Posterior vena cava (tissue), 2 donors: ENCODE measurements around the gene BSN. TPM values are rescaled to one million over a fixed set of nuclear protein-coding genes. Genes with fewer than 3 reads are reported as not detected.

Experiments used
- DNase-seq: peaks from one replicate; pipeline ENCODE4 v3.0.0-alpha.2; 2020; ENCODE audit warnings: low spot score
- intact Hi-C, 2 donors: fragments of 100-400 bp; cut with DNase I; formaldehyde crosslinking; loops; one replicate each; pipeline versions ENCODE4 v1.14.1 to v1.14.2; 2022 to 2023
- total RNA-seq, 2 donors: library from RNA; stranded (reverse); fragmentation: NEBNext Ultra II Directional; extraction: Animal tissue kit (Norgen Biotek cat#: 25700); gene quantifications; one replicate each; pipeline ENCODE4 v1.2.1, GENCODE V29; 2021
- donor health status: DM: yes; HTN: yes; CAD: no.
- donor health status: DM: yes; HTN: yes; CAD: no.

The BSN gene
- total RNA-seq, 2 donors from 2014 or later: 0.42 to 0.48 TPM

GRCh38 chr3:49662021-49662420, 107.7 kb downstream of the BSN start:
- intact Hi-C loops: loop anchor here in 1 of 2 donors (5.0 kb wide), 1 partner anchor 105 kb away; no protein-coding TSS in a partner anchor
- no peak for DNase-seq

DNA sequence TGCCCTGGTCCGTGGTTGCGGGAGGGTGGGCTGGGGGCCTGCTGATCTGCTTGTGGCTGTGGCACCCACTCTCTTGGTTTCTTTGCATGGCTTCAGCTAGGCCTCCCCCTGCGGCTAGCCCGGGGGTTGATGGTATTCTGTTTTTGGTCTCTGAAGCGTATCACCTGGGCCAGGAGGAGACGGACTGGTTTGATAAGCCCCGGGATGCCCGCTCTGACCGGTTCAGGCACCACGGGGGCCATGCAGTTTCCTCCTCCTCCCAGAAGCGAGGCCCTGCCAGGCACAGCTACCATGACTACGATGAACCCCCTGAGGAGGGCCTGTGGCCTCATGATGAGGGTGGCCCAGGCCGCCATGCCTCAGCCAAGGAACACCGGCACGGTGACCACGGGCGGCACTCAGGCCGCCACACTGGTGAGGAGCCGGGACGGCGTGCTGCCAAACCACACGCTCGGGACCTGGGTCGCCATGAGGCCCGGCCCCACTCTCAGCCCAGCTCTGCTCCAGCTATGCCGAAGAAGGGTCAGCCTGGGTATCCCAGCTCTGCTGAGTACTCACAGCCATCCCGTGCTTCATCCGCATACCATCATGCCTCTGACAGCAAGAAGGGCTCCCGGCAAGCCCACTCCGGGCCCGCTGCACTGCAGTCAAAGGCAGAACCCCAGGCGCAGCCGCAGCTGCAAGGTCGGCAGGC, 108.6 kb downstream of the BSN start:
- no peak for DNase-seq
- intact Hi-C loops: loop anchor here in 1 of 2 donors (5.0 kb wide), 1 partner anchor 106 kb away; no protein-coding TSS in a partner anchor

GRCh38 chr3:49663831-49664230, 109.6 kb downstream of the BSN start:
- intact Hi-C loops: loop anchor here in 1 of 2 donors (5.0 kb wide), 1 partner anchor 107 kb away; no protein-coding TSS in a partner anchor

GRCh38 chr3:49664300-49664699, 110.0 kb downstream of the BSN start:
- intact Hi-C loops: loop anchor here in 1 of 2 donors (5.0 kb wide), 1 partner anchor 107 kb away; no protein-coding TSS in a partner anchor
- DNase-seq: no peak

More at GRCh38 chr3:49663831-49664230, 109.6 kb downstream of the BSN start:
- no peak for DNase-seq

GRCh38 chr3:49665822-49666519, 111.7 kb downstream of the BSN start:
- no peak for DNase-seq
- intact Hi-C loops: no loop called here

DNA sequence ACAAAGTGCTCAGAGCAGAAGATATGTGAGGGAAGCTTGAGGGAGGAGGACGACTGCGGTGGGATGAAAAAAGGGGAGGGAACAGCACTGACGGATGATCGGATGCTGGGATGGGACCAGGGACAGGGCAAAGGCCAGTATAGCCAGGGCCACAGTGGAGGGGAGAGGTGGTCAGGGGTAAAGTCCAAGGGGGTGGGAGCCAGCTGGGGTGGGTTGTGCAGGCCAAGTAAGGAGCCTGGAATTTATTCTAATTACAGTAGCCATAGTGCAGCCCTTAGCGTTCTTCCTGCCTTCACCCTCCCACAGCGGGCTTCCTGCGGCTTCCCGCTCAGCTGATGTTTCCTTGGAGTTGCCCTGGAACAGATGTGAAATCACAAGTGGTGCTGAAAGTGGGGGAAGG, 112.3 kb downstream of the BSN start:
- intact Hi-C loops: no loop called here
- no peak for DNase-seq

- no peak for DNase-seq
- intact Hi-C loops: no loop called here
These were observed 113.6 kb downstream of the BSN start for GRCh38 chr3:49667701-49668413.

DNA sequence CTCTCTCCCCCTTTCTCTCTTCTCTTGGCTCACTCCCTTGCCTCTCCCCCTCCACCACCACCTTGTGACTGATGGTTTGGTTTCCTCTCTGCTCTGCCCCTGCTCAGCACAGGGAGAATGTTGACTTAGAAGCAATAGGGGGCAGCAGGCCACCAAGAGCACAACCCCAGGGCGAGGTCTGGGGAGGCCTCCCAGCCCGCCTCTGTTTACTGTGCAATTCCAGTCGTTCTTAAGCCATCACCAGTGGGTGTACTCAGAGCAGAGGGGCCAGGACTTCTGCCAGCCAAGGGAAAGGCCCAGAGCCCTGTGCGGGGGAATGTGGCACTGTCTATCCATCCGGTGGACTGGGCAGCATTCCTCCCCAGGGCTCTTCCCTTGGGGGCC, 114.1 kb downstream of the BSN start:
- DNase-seq: no peak
- intact Hi-C loops: no loop called here

- intact Hi-C loops: no loop called here
- DNase-seq: no peak
These were observed 114.6 kb downstream of the BSN start for GRCh38 chr3:49668861-49669260.

DNA sequence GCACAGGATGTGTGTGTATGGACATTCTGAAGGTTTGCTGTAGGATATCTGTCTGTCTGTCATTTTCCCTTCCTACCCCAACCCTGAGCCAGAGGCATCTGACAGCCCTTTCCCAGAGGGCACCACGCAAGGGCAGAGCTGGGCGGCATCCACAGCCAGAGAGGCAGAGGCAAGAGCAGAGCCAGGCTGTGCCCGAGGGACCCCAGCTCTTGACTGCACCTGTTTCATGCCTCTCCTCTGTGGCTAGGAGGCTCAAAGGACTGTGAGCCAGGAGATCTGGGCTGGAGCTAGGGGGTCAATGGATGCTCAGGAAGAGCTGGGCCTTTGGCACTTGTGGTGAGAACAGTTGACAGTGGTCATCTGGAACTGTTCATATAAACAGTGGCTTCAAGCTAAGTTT, 115.1 kb downstream of the BSN start:
- DNase-seq: no peak
- intact Hi-C loops: no loop called here

GRCh38 chr3:49670940-49671290, 116.6 kb downstream of the BSN start:
- DNase-seq: no peak
- intact Hi-C loops: loop anchor here (2.0 to 5.0 kb wide), 2 partner anchors 130 to 134 kb away; no protein-coding TSS in a partner anchor

- DNase-seq: no peak
These were observed 117.3 kb downstream of the BSN start for GRCh38 chr3:49671291-49672288.

GRCh38 chr3:49673121-49673714, 118.9 kb downstream of the BSN start:
- DNase-seq: no peak
- intact Hi-C loops: loop anchor here in 1 of 2 donors (5.0 kb wide), 1 partner anchor 136 kb away; no protein-coding TSS in a partner anchor

More at GRCh38 chr3:49671291-49672288, 117.3 kb downstream of the BSN start:
- intact Hi-C loops: loop anchor here (2.0 to 5.0 kb wide), 2 partner anchors 131 to 134 kb away; no protein-coding TSS in a partner anchor

- DNase-seq: peak; percentile 99
- intact Hi-C loops: loop anchor here in 1 of 2 donors (5.0 kb wide), 1 partner anchor 137 kb away; no protein-coding TSS in a partner anchor
These were observed 119.6 kb downstream of the BSN start, which contains the start of gene APEH for GRCh38 chr3:49673715-49674496. Gene APEH, plus strand, starts transcription at chr3:49674351. Its CDS starts 51 bp downstream, at chr3:49674402.

DNA sequence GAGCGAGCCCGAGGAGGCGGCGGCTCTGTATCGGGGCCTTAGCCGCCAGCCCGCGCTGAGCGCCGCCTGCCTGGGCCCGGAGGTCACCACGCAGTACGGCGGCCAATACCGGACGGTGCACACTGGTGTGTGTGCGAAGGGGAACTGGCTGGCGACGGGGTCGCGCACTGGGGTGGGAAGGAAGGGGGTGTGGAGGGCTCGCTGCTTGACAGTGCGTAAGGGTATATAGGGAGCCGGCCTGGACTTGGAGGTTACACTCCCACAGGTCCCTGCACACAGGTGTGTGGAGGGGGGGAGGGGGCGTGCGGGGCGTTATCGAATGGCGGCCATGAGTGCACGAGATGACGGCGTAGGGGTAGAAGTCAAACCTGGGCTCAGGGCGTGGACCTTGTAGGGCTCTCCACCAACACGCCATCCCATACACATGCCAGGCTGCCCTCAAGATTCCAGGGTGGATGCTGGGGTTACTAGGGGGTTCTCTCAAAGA, 120.3 kb downstream of the BSN start:
- no peak for DNase-seq
- intact Hi-C loops: loop anchor here in 1 of 2 donors (5.0 kb wide), 1 partner anchor 137 kb away; no protein-coding TSS in a partner anchor

DNA sequence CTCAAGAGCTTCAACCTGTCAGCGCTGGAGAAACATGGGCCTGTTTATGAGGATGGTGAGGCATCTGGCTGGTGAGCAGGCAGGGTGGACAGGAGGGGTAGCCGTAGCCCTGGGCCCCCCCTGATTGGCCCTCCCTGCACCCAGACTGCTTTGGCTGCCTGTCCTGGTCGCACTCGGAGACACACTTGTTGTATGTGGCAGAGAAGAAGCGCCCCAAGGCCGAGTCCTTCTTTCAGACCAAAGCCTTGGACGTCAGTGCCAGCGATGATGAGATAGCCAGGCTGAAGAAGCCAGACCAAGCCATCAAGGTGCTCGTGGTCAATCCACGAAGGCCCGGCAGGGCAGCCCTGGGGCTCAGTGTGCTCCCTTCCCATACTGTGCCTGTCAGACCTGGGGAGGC, 121.6 kb downstream of the BSN start:
- intact Hi-C loops: no loop called here
- no peak for DNase-seq
